ENCODE measurements around the gene SPAM1. TPM values are rescaled to one million over a fixed set of nuclear protein-coding genes. Genes with fewer than 3 reads are reported as not detected.
"Not testable (repeated sequence)": the region's sequence is repeated elsewhere in the genome, so short reads cannot be mapped to it uniquely, and the experiment has no call there.

The SPAM1 gene
- total and polyA plus RNA-seq, 2 donors, result not detected

- H3K27ac ChIP-seq (ENCODE audit: low read depth), result no peak overlapping the region
- 44% methylated on average over 7 of the region's 7 CpGs for WGBS
- no peaks in the 10 kb centered on the region for H3K4me1 ChIP-seq (ENCODE audit: insufficient read depth)
- H3K36me3 ChIP-seq (ENCODE audit: insufficient read depth), result no peaks in the 10 kb centered on the region
- H3K4me3 ChIP-seq (ENCODE audit: low read depth, low read length), result no peak overlapping the region
- DNase-seq (ENCODE audit: extremely low spot score), result no peak
Observed at GRCh38 chr7:123974326-123974908, 49.4 kb downstream of the SPAM1 start.

GRCh38 chr7:123975084-123975483, 50.0 kb downstream of the SPAM1 start:
- Histone ChIP-seq H3K4me3 (ENCODE audit: low read depth, low read length) (no peak overlapping the region), H3K4me1 (ENCODE audit: insufficient read depth) (no peaks in the 10 kb centered on the region), H3K36me3 (ENCODE audit: insufficient read depth) (no peaks in the 10 kb centered on the region), H3K27ac (ENCODE audit: low read depth) (no peak overlapping the region)
- no peak for DNase-seq (ENCODE audit: extremely low spot score)

- no peaks in the 10 kb centered on the region for H3K36me3 ChIP-seq (ENCODE audit: insufficient read depth)
- H3K27ac ChIP-seq (ENCODE audit: low read depth), result no peak overlapping the region
- DNase-seq (ENCODE audit: extremely low spot score), result no peak
- no peaks in the 10 kb centered on the region for H3K4me1 ChIP-seq (ENCODE audit: insufficient read depth)
- H3K4me3 ChIP-seq (ENCODE audit: low read depth, low read length), result no peak overlapping the region
Observed at GRCh38 chr7:123977081-123977480, 52.0 kb downstream of the SPAM1 start.

GRCh38 chr7:123979876-123980275, 54.8 kb downstream of the SPAM1 start:
- H3K4me3 ChIP-seq (ENCODE audit: low read depth, low read length), result no peak overlapping the region
- DNase-seq (ENCODE audit: extremely low spot score), result no peak
- no peaks in the 10 kb centered on the region for H3K4me1 ChIP-seq (ENCODE audit: insufficient read depth)
- H3K27ac ChIP-seq (ENCODE audit: low read depth), result no peak overlapping the region
- no peaks in the 10 kb centered on the region for H3K36me3 ChIP-seq (ENCODE audit: insufficient read depth)

- H3K4me3 ChIP-seq (ENCODE audit: low read depth, low read length), result no peak overlapping the region
Observed at GRCh38 chr7:123987445-123987844, 62.4 kb downstream of the SPAM1 start.

GRCh38 chr7:123992913-123993518, 68.0 kb downstream of the SPAM1 start:
- no peaks in the 10 kb centered on the region for H3K4me1 ChIP-seq (ENCODE audit: insufficient read depth)
- no peak overlapping the region for H3K27ac ChIP-seq (ENCODE audit: low read depth)
- no peaks in the 10 kb centered on the region for H3K36me3 ChIP-seq (ENCODE audit: insufficient read depth)
- no peak overlapping the region for H3K4me3 ChIP-seq (ENCODE audit: low read depth, low read length)
- no peak for DNase-seq (ENCODE audit: extremely low spot score)
- WGBS, result 30% methylated on average over 2 of the region's 2 CpGs

More at GRCh38 chr7:123987445-123987844, 62.4 kb downstream of the SPAM1 start:
- no peaks in the 10 kb centered on the region for H3K36me3 ChIP-seq (ENCODE audit: insufficient read depth)
- no peaks in the 10 kb centered on the region for H3K4me1 ChIP-seq (ENCODE audit: insufficient read depth)
- H3K27ac ChIP-seq (ENCODE audit: low read depth), result no peak overlapping the region
- no peak for DNase-seq (ENCODE audit: extremely low spot score)
- WGBS, result 24% methylated on average over 2 of the region's 2 CpGs

GRCh38 chr7:123993996-123994395, 69.0 kb downstream of the SPAM1 start:
- no peak for DNase-seq (ENCODE audit: extremely low spot score)
- no peaks in the 10 kb centered on the region for H3K4me1 ChIP-seq (ENCODE audit: insufficient read depth)
- no peaks in the 10 kb centered on the region for H3K36me3 ChIP-seq (ENCODE audit: insufficient read depth)
- 54% methylated on average over 2 of the region's 2 CpGs for WGBS
- H3K27ac ChIP-seq (ENCODE audit: low read depth), result no peak overlapping the region
- H3K4me3 ChIP-seq (ENCODE audit: low read depth, low read length), result no peak overlapping the region

- Histone ChIP-seq H3K27ac (ENCODE audit: low read depth) (no peak overlapping the region), H3K4me3 (ENCODE audit: low read depth, low read length) (no peak overlapping the region), H3K4me1 (ENCODE audit: insufficient read depth) (no peaks in the 10 kb centered on the region), H3K36me3 (ENCODE audit: insufficient read depth) (no peaks in the 10 kb centered on the region)
- DNase-seq (ENCODE audit: extremely low spot score), result no peak
Observed at GRCh38 chr7:123994449-123994848, 69.4 kb downstream of the SPAM1 start.

- DNase-seq (ENCODE audit: extremely low spot score), result no peak
- WGBS, result 83% methylated on average over 10 of the region's 10 CpGs
- no peak overlapping the region for H3K27ac ChIP-seq (ENCODE audit: low read depth)
- H3K36me3 ChIP-seq (ENCODE audit: insufficient read depth), result no peaks in the 10 kb centered on the region
- no peaks in the 10 kb centered on the region for H3K4me1 ChIP-seq (ENCODE audit: insufficient read depth)
- H3K4me3 ChIP-seq (ENCODE audit: low read depth, low read length), result no peak overlapping the region
Observed at GRCh38 chr7:123995617-123996326, 70.7 kb downstream of the SPAM1 start.

GRCh38 chr7:123996327-123996625, 71.2 kb downstream of the SPAM1 start:
- H3K27ac ChIP-seq (ENCODE audit: low read depth), result no peak overlapping the region
- no peak overlapping the region for H3K4me3 ChIP-seq (ENCODE audit: low read depth, low read length)
- no peak for DNase-seq (ENCODE audit: extremely low spot score)
- H3K4me1 ChIP-seq (ENCODE audit: insufficient read depth), result no peaks in the 10 kb centered on the region
- no peaks in the 10 kb centered on the region for H3K36me3 ChIP-seq (ENCODE audit: insufficient read depth)
- 91% methylated on average over 6 of the region's 6 CpGs for WGBS

- no peaks in the 10 kb centered on the region for H3K4me1 ChIP-seq (ENCODE audit: insufficient read depth)
- H3K36me3 ChIP-seq (ENCODE audit: insufficient read depth), result no peaks in the 10 kb centered on the region
- DNase-seq (ENCODE audit: extremely low spot score), result no peak
- 91% methylated on average over 5 of the region's 5 CpGs for WGBS
- H3K4me3 ChIP-seq (ENCODE audit: low read depth, low read length), result no peak overlapping the region
- H3K27ac ChIP-seq (ENCODE audit: low read depth), result no peak overlapping the region
Observed at GRCh38 chr7:123998921-123999320, 73.9 kb downstream of the SPAM1 start.

GRCh38 chr7:123999703-124000102, 74.7 kb downstream of the SPAM1 start:
- WGBS, result 93% methylated on average over 3 of the region's 3 CpGs
- Histone ChIP-seq H3K27ac (ENCODE audit: low read depth) (no peak overlapping the region), H3K4me1 (ENCODE audit: insufficient read depth) (no peaks in the 10 kb centered on the region), H3K4me3 (ENCODE audit: low read depth, low read length) (no peak overlapping the region), H3K36me3 (ENCODE audit: insufficient read depth) (no peaks in the 10 kb centered on the region)
- DNase-seq (ENCODE audit: extremely low spot score), result no peak

- H3K4me3 ChIP-seq (ENCODE audit: low read depth, low read length); H3K27ac ChIP-seq (ENCODE audit: low read depth); H3K36me3 ChIP-seq (ENCODE audit: insufficient read depth); H3K4me1 ChIP-seq (ENCODE audit: insufficient read depth); DNase-seq (ENCODE audit: extremely low spot score): not testable (repeated sequence)
- WGBS, result 79% methylated on average over 6 of the region's 6 CpGs
Observed at GRCh38 chr7:124008296-124008695, 83.3 kb downstream of the SPAM1 start.

- no peak for DNase-seq (ENCODE audit: extremely low spot score)
- Histone ChIP-seq H3K36me3 (ENCODE audit: insufficient read depth) (no peaks in the 10 kb centered on the region), H3K4me3 (ENCODE audit: low read depth, low read length) (no peak overlapping the region), H3K27ac (ENCODE audit: low read depth) (no peak overlapping the region), H3K4me1 (ENCODE audit: insufficient read depth) (no peaks in the 10 kb centered on the region)
- WGBS, result 77% methylated on average over 2 of the region's 2 CpGs
Observed at GRCh38 chr7:124009321-124009720, 84.3 kb downstream of the SPAM1 start.
